Colon (tissue), 2 donors: ENCODE data around the gene PPP2R5C.
"Not testable (repeated sequence)": the region's sequence is repeated elsewhere in the genome, so short reads cannot be mapped to it uniquely, and the experiment has no call there.

Experiments
- FAIRE-seq: peaks from 2 replicates; lab custom pipeline; 2012; peaks lifted over from hg19 to GRCh38; lab: Jason Lieb, UNC
- donor health status: control.
- donor health status: control.

Gene PPP2R5C

GRCh38 chr14:101727611-101728366, 33.7 kb upstream of the PPP2R5C start:
- FAIRE-seq: no peak

DNA sequence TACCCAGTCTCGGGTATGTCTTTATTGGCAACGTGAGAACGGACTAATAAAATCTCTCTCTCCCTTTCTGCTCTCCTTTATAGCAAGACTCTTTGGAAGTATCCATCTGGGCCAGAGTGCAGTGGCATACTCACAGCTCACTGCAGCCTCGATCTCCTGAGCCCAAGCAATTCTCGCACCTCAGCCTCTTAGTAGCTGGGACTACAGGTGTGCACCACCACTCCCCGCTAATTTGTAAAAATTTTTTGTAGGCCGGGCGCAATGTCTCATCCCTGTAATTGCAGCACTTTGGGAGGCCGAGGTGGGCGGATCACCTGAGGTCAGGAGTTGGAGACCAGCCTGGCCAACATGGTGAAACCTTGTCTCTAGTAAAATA, 33.2 kb upstream of the PPP2R5C start:
- no peak for FAIRE-seq

- no peak for FAIRE-seq
These were observed 32.1 kb upstream of the PPP2R5C start for GRCh38 chr14:101729382-101729781.

DNA sequence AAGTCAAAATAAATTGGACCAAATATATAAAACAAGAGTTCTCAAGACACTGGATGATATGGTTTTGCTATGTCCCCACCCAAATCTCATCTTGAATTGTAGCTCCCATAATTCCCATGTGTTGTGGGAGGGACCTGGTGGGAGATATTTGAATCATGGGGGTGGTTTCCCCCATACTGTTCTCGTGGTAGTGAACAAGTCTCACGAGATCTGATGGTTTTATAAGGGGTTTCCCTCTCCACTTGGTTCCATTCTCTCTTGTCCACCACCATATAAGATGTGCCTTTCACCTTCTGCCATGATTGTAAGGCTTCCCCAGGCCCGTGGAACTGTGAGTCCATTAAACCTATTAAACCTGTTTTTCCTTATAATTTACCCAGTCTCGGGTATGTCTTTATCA, 31.4 kb upstream of the PPP2R5C start:
- not testable (repeated sequence) for FAIRE-seq

DNA sequence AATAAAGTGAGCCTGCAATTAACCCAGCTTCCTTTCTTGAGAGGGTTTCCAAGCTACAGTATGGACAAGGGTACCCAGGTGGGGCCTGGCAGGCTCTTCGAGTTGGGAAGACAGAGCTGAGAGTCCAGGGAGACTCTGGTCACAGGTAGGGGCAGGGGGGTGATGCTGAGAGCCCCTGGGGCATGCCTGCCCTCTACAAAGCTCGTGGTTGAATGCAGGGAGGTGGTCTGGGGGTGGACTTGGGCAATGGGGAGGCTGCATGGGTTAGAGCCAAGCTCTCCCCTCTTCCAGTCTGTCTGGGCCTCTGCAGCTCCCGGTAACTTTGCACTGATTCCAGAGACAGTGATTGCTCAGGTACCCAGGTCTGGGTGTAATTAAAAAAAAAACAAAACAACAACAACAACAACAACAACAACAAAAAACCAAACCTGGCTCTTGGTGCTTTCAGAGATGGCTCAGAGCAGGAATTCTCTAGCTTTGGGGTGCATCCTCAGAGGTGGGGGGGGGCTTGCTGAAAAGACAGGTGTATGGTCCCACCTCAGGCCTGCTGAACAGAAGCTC, 30.8 kb upstream of the PPP2R5C start:
- FAIRE-seq: no peak

DNA sequence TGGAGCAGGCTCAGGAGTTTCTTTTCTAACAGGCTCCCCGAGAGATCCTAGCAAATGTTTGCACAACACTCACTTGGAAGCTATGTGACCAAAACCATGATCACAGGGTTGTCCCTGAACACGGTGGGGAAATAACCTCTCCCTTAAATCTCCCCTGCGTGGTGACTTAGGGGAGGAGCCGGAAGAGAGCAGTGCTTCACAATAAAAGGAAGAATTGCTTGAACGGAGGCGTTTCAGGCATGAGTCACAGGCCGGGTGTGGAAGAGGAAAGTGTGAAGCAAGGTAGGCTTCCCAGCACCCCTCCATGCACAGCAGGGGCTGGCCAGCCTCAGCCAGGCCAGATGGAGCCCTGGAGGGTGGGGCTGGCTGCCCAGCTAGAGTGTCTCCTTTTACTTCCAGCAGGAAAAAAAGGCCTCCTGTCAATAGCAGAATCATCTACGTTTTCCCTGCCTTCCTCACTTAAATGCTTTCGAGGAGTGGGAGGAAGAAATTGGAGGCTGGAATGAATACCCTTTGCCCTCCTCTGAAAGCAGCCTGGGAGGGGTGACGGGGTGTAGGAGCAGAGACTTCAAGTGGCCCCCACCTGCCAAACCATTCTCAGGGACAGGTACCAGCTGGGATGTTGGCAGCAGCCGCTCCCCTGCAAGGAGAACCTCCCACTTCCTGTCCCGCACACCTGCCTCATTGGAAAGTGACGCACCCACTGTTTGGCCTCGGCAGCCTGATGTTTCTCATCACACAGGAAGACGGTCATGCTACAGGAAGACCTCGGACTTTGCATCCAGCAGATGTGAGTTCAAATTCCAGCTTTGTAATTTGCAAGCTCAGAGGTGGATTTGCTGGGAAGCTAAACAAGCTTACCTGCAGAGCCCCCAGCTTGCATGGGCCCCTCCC, 30.1 kb upstream of the PPP2R5C start:
- FAIRE-seq: no peak

DNA sequence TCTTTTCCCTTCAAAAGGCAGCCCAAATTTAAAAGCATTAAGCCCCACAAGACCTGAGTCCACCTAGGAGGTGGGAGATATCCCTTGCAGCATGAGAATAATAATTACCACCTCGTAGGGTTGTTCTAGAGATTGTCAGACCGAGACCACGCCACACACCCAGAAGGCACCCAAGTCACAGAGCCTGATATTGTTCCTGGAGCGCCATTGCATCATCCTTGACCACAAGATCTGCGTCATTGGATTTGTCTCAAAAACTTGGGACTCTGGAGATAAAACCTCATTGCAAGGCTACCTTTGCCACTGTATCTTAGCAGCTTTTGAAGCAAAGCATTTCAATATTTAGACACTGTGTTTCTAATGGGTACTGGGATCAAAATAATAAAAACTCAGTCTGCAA, 29.4 kb upstream of the PPP2R5C start:
- FAIRE-seq: no peak

GRCh38 chr14:101733211-101733610, 28.3 kb upstream of the PPP2R5C start:
- FAIRE-seq: no peak

- FAIRE-seq: no peak
These were observed 27.2 kb upstream of the PPP2R5C start for GRCh38 chr14:101734246-101734847.

DNA sequence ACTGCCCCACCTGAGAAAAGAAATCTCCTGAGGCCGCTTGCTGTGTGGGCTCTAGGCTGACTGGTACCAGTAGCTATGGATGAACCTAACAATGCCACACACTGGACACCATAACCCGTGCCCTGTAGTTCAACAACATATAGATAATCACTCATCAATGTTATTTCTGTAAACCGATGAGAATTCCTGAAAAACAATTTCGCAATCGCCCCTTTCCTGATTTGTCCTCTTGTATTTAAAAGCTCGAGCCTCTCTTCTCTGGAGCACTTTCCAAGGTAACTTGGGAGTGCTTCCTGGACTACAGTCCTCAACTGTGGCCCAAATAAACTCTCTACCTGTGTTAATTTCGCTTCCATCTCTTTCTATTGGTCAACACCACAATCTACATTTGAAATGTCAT, 26.1 kb upstream of the PPP2R5C start:
- no peak for FAIRE-seq

DNA sequence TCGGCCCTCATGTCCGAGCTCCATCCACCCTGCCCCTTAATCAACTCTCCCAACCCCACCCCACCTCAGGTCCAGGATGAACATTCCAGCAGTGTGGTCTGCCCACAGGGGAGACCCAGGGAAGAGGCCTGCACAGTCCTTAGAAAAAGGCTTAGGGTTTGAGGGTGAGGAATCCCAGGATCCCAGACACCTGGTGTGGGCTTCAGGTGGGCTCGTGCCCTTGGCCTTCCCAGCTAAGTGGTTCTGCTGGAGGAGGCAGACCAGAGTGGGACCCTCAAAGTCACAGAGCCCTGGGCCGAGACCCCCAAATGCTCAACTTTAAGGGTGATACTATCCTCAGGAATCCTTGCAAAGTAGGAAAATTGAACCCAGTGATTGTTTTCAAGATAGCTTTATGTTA, 25.4 kb upstream of the PPP2R5C start:
- no peak for FAIRE-seq

- no peak for FAIRE-seq
These were observed 24.9 kb upstream of the PPP2R5C start for GRCh38 chr14:101736585-101736984.

- no peak for FAIRE-seq
These were observed 23.8 kb upstream of the PPP2R5C start for GRCh38 chr14:101737414-101738339.

DNA sequence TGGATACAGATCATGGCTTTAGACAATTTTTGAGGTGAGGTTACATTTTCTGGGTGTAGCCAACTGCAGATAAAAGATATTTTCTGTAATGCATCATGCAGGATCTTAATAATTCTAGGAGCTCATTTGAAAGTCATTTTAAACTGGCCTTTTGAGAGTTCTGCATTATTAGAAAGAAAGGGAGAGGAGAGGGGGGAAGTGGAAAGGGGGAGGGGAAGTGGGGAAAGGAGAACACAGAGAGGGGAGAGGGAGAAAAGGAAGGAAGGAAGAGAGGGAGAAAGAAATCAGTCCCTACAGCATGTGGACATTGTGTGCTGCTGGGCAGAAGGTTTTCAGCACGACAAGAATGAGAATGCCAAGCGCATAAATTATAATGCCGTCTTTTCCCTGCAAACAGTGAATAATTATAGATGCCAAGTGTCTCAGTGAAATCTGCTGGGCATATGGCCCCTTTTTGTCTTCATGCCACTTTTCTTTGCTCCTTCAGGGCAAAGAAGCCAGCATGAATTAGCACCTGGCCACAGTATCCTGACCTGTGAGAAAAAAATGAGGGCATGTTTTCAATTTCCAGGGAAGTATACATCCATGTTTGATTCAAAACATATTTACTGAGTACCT, 22.7 kb upstream of the PPP2R5C start:
- no peak for FAIRE-seq

GRCh38 chr14:101739446-101740141, 21.9 kb upstream of the PPP2R5C start:
- FAIRE-seq: no peak

- FAIRE-seq: no peak
These were observed 20.5 kb upstream of the PPP2R5C start for GRCh38 chr14:101740981-101741380.

DNA sequence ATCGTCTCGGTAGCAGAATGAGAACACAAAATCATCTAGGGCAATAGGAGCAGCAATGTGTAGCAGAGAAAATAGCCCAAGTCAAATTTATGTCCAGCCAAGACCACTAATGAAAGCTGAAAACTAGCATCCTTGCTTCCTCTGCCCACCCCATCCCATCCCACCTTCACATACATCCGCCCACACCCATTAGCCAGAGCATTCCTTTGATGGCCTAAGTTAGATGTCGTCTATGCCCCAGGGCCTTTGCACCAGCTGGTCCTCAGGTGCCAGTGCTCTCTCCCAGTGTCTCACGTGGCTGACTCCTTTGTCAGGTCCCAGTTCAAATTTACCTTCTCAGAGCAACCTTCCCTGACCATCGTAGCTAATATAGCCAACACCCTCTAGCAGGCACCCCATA, 17.8 kb upstream of the PPP2R5C start:
- FAIRE-seq: no peak

GRCh38 chr14:101744382-101744781, 17.1 kb upstream of the PPP2R5C start:
- FAIRE-seq: not testable (repeated sequence)

GRCh38 chr14:101749756-101750155, 11.8 kb upstream of the PPP2R5C start:
- FAIRE-seq: not testable (repeated sequence)

DNA sequence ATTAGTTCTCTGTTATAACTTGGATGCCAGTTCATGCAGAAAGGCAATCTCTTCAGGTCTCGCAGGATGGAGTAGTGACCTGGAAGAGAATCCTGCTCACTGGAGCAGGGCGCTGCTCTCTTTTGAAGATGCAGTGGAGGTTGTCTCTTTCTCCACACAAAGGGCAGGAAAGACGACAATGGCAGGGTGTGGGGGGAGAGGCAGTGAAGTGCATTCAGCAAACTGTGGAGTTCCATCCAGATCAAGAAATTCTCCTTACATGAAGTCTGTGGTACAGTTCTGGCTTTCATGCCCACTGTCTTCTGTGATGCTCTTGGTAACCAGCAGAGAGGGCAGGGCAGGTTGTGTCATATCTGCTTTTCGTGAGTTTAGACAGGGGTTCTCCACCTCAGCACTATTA, 6.6 kb upstream of the PPP2R5C start:
- FAIRE-seq: no peak
